T-helper 17 cell (primary cell): Measurements from ENCODE around the gene ATP7A. TPM values are rescaled to one million over a fixed set of nuclear protein-coding genes. Genes with fewer than 3 reads are reported as not detected.
"Not testable (repeated sequence)": the region's sequence is repeated elsewhere in the genome, so short reads cannot be mapped to it uniquely, and the experiment has no call there.

Experiments used
- ATAC-seq: fragments of 150-1000 bp; cut with Tn5 transposase; 2 replicates; pipeline ENCODE4 v1.10.0; 2021; ENCODE audit warnings: mild to moderate bottlenecking, moderate library complexity
- DNase-seq, 3 donors: peaks; one replicate each; pipeline versions ENCODE4 v3.0.0 to v3.0.0-alpha.2; 2020 to 2021
- H3K9me3 ChIP-seq: one replicate; pipeline ENCODE4 v1.7.0; 2013; ENCODE audit warnings: low read length, mild to moderate bottlenecking; ENCODE audit not compliant: control insufficient read depth, poor library complexity, severe bottlenecking
- H3K27ac Mint-ChIP-seq: one replicate; pipeline ENCODE4 v1.8.0; 2022; ENCODE audit warnings: mild to moderate bottlenecking, moderate library complexity, mixed read lengths
- H3K27me3 Mint-ChIP-seq: one replicate; pipeline ENCODE4 v1.8.0; 2022; ENCODE audit warnings: mixed read lengths
- H3K36me3 Mint-ChIP-seq: one replicate; pipeline ENCODE4 v1.8.0; 2022; ENCODE audit warnings: low read depth, mixed read lengths
- H3K4me1 Mint-ChIP-seq: one replicate; pipeline ENCODE4 v1.8.0; 2022; ENCODE audit warnings: mild to moderate bottlenecking, mixed read lengths
- H3K4me3 Mint-ChIP-seq: one replicate; pipeline ENCODE4 v1.8.0; 2022; ENCODE audit warnings: mild to moderate bottlenecking, moderate library complexity, mixed read lengths
- total RNA-seq, 4 donors: library from RNA in 2 of 4; stranded (reverse) in 2 of 4; gene quantifications; one replicate each; pipeline ENCODE4 v1.2.3 and lab custom pipeline; 2022 to 2026

Gene ATP7A
- total RNA-seq (10 to 100 TPM; 11.9 to 12.5 TPM), total RNA-seq (lab: John Stamatoyannopoulos, UW) (31.0 to 49.6 reads per million in 2 donors)

- ATAC-seq (peak; percentile 93), DNase-seq (peak; percentile 75 to 86 (median 80))
- no peaks in the 10 kb centered on the region for H3K9me3 ChIP-seq
- Mint-ChIP-seq H3K27ac (peak within 1 kb of the TSS; percentile 92), H3K4me1 (peaks cover 7% of the 10 kb centered on the region), H3K27me3 (no peaks in the 10 kb centered on the region), H3K36me3 (peaks cover 2% of the 10 kb centered on the region), H3K4me3 (peak within 1 kb of the TSS; percentile 95)
Measured at GRCh38 chrX:77910108-77910840, at the start of gene ATP7A. TSS of gene ATP7A (plus strand) at chrX:77910693. CDS start at chrX:77971642, 60,949 bp downstream.

- H3K27me3 Mint-ChIP-seq = no peaks in the 10 kb centered on the region
- ATAC-seq (no peak), DNase-seq (no peak)
- H3K4me3 Mint-ChIP-seq = no peak overlapping the region
- H3K36me3 Mint-ChIP-seq = peaks cover 6% of the 10 kb centered on the region
- H3K27ac Mint-ChIP-seq = no peak overlapping the region
- H3K9me3 ChIP-seq = no peaks in the 10 kb centered on the region
- H3K4me1 Mint-ChIP-seq = peaks cover 6% of the 10 kb centered on the region
Measured at GRCh38 chrX:77875372-77875771, 35.1 kb upstream of the ATP7A start.

GRCh38 chrX:77881418-77881817 lies 29.1 kb upstream of the ATP7A start:
- H3K36me3 Mint-ChIP-seq, ATAC-seq, H3K4me3 Mint-ChIP-seq, H3K27me3 Mint-ChIP-seq, H3K27ac Mint-ChIP-seq, DNase-seq, H3K9me3 ChIP-seq, H3K4me1 Mint-ChIP-seq: not testable (repeated sequence)

- H3K27ac Mint-ChIP-seq = no peak overlapping the region
- ATAC-seq = no peak
- DNase-seq = no peak
- no peaks in the 10 kb centered on the region for H3K27me3 Mint-ChIP-seq
- no peaks in the 10 kb centered on the region for H3K36me3 Mint-ChIP-seq
- H3K4me3 Mint-ChIP-seq = peak overlapping the region; percentile 28
- no peaks in the 10 kb centered on the region for H3K9me3 ChIP-seq
- peaks cover 6% of the 10 kb centered on the region for H3K4me1 Mint-ChIP-seq
Measured at GRCh38 chrX:77892887-77893286, 17.6 kb upstream of the ATP7A start.

GRCh38 chrX:77893713-77894112 lies 16.8 kb upstream of the ATP7A start:
- DNase-seq (no peak), ATAC-seq (no peak)
- no peaks in the 10 kb centered on the region for H3K36me3 Mint-ChIP-seq
- peak overlapping the region; percentile 19 for H3K4me3 Mint-ChIP-seq
- no peaks in the 10 kb centered on the region for H3K9me3 ChIP-seq
- H3K27ac Mint-ChIP-seq = peak overlapping the region; percentile 98
- no peaks in the 10 kb centered on the region for H3K27me3 Mint-ChIP-seq
- H3K4me1 Mint-ChIP-seq = peaks cover 6% of the 10 kb centered on the region

- H3K4me3 Mint-ChIP-seq = peak within 1 kb of the TSS; percentile 96
- H3K9me3 ChIP-seq = no peaks in the 10 kb centered on the region
- H3K27me3 Mint-ChIP-seq = no peaks in the 10 kb centered on the region
- peaks cover 6% of the 10 kb centered on the region for H3K4me1 Mint-ChIP-seq
- ATAC-seq = peak; percentile 89
- peak within 1 kb of the TSS; percentile 98 for H3K27ac Mint-ChIP-seq
- DNase-seq = peak; percentile 72 to 85 (median 76)
- H3K36me3 Mint-ChIP-seq = no peaks in the 10 kb centered on the region
Measured at GRCh38 chrX:77894921-77895886, 15.3 kb upstream of the ATP7A start, which contains the start of gene MAGT1. TSS of gene MAGT1 (minus strand) at chrX:77895435. CDS start at chrX:77895410, 25 bp downstream.

GRCh38 chrX:77899081-77899828 lies 11.2 kb upstream of the ATP7A start, which contains the start of gene COX7B:
TSS of gene COX7B (plus strand) at chrX:77899468. CDS start at chrX:77899554, 86 bp downstream.
- Mint-ChIP-seq H3K27ac (peak within 1 kb of the TSS; percentile 95), H3K4me3 (peak within 1 kb of the TSS; percentile 92), H3K27me3 (no peaks in the 10 kb centered on the region), H3K36me3 (no peaks in the 10 kb centered on the region), H3K4me1 (peaks cover 4% of the 10 kb centered on the region)
- H3K9me3 ChIP-seq = no peaks in the 10 kb centered on the region
- ATAC-seq = peak; percentile 67
- peak; percentile 15 to 35 (median 30) for DNase-seq

GRCh38 chrX:77900688-77901087 lies 9.8 kb upstream of the ATP7A start:
- Mint-ChIP-seq H3K27ac (peak overlapping the region; percentile 95), H3K4me3 (peak overlapping the region; percentile 92), H3K4me1 (peaks cover 2% of the 10 kb centered on the region), H3K36me3 (no peaks in the 10 kb centered on the region), H3K27me3 (no peaks in the 10 kb centered on the region)
- H3K9me3 ChIP-seq = no peaks in the 10 kb centered on the region
- ATAC-seq (no peak), DNase-seq (no peak)

GRCh38 chrX:77901506-77901905 lies 9.0 kb upstream of the ATP7A start:
- Mint-ChIP-seq H3K36me3 (no peaks in the 10 kb centered on the region), H3K27me3 (no peaks in the 10 kb centered on the region), H3K27ac (peak overlapping the region; percentile 95), H3K4me1 (peaks cover 2% of the 10 kb centered on the region), H3K4me3 (peak overlapping the region; percentile 63)
- DNase-seq (no peak), ATAC-seq (no peak)
- no peaks in the 10 kb centered on the region for H3K9me3 ChIP-seq

GRCh38 chrX:77917294-77917933 lies 6.9 kb downstream of the ATP7A start:
- peak overlapping the region; percentile 88 for H3K27ac Mint-ChIP-seq
- H3K4me3 Mint-ChIP-seq = peak overlapping the region; percentile 67
- no peaks in the 10 kb centered on the region for H3K27me3 Mint-ChIP-seq
- ATAC-seq (peak; percentile 47), DNase-seq (no peak)
- H3K36me3 Mint-ChIP-seq = no peaks in the 10 kb centered on the region
- H3K4me1 Mint-ChIP-seq = peaks cover 14% of the 10 kb centered on the region
- H3K9me3 ChIP-seq = no peaks in the 10 kb centered on the region

- DNase-seq (no peak), ATAC-seq (no peak)
- no peaks in the 10 kb centered on the region for H3K36me3 Mint-ChIP-seq
- no peaks in the 10 kb centered on the region for H3K27me3 Mint-ChIP-seq
- H3K9me3 ChIP-seq = no peaks in the 10 kb centered on the region
- no peak overlapping the region for H3K27ac Mint-ChIP-seq
- no peak overlapping the region for H3K4me3 Mint-ChIP-seq
- peaks cover 19% of the 10 kb centered on the region for H3K4me1 Mint-ChIP-seq
Measured at GRCh38 chrX:77918568-77918967, 8.1 kb downstream of the ATP7A start.

GRCh38 chrX:77919370-77919769 lies 8.9 kb downstream of the ATP7A start:
- not testable (repeated sequence) for H3K27ac Mint-ChIP-seq, H3K36me3 Mint-ChIP-seq, ATAC-seq

More at GRCh38 chrX:77919370-77919769, 8.9 kb downstream of the ATP7A start:
- not testable (repeated sequence) for H3K4me3 Mint-ChIP-seq, H3K9me3 ChIP-seq, H3K27me3 Mint-ChIP-seq, DNase-seq
- H3K4me1 Mint-ChIP-seq = peaks cover 17% of the 10 kb centered on the region
